B cell (primary cell): ENCODE results near the gene OR2Y1. TPM values are rescaled to one million over a fixed set of nuclear protein-coding genes. Genes with fewer than 3 reads are reported as not detected.

ENCODE experiments used
- ATAC-seq: fragments of 200-7000 bp; cut with Tn5 transposase; one replicate; pipeline ENCODE4 v1.10.0; 2021; ENCODE audit warnings: low read depth, mild to moderate bottlenecking, moderate number of reproducible peaks, moderate library complexity
- CTCF ChIA-PET: fragments of 350-600 bp; sonication (Branson Sonifier 250); formaldehyde crosslinking; loops from one replicate; lab custom pipeline; 2021; ENCODE audit warnings: antibody characterized with exemption, inconsistent platforms; lab: Charles Lee
- POLR2A ChIA-PET: fragments of 350-600 bp; sonication (Branson Sonifier 250); formaldehyde crosslinking; loops from one replicate; lab custom pipeline; 2021; ENCODE audit warnings: antibody characterized with exemption; lab: Charles Lee
- DNase-seq: peaks from one replicate; pipeline ENCODE4 v3.0.0; 2013
- H2AFZ ChIP-seq: 2 replicates; pipeline ENCODE4 v1.6.1; 2012; ENCODE audit warnings: mild to moderate bottlenecking, low read depth, low read length; ENCODE audit not compliant: insufficient read depth, poor library complexity, severe bottlenecking
- H3K27ac ChIP-seq, 2 donors: 1 replicate in 1 of 2; 2 replicates in 1 of 2; pipeline ENCODE4 v1.5.1; 2012 to 2013; ENCODE audit warnings: low read length in 2 of 2, mild to moderate bottlenecking in 2 of 2, moderate library complexity in 1 of 2
- H3K27me3 ChIP-seq, 4 experiments: fragments of 200-600 bp in 1 of 4; sonication (generic) in 1 of 4; replicated peaks in 1 of 4; 1 replicate in 2 of 4; 2 replicates in 2 of 4; pipeline versions ENCODE4 v1.6.1 to v1.7.0; 2013 to 2016; ENCODE audit warnings: low read length in 3 of 4, mild to moderate bottlenecking in 2 of 4, mixed read lengths in 1 of 4, moderate library complexity in 1 of 4; ENCODE audit not compliant: insufficient read depth in 4 of 4, control insufficient read depth in 3 of 4; ENCODE audit errors: control extremely low read depth in 1 of 4
- H3K36me3 ChIP-seq, 2 experiments: replicated peaks in 1 of 2; 1 replicate in 1 of 2; 2 replicates in 1 of 2; pipeline versions ENCODE4 v1.6.1 to v1.7.1; 2013; ENCODE audit warnings: low read length in 1 of 2; ENCODE audit not compliant: insufficient read depth in 2 of 2, control insufficient read depth in 1 of 2; ENCODE audit errors: control extremely low read depth in 1 of 2, extremely low read depth in 1 of 2
- H3K4me1 ChIP-seq, 2 donors: fragments of 200-600 bp in 1 of 2; sonication (generic) in 1 of 2; 1 replicate in 1 of 2; 2 replicates in 1 of 2; pipeline versions ENCODE4 v1.5.1 to v1.6.1; 2013 to 2017; ENCODE audit warnings: low read length in 2 of 2; ENCODE audit not compliant: control insufficient read depth in 2 of 2, insufficient read depth in 2 of 2
- H3K4me2 ChIP-seq: replicated peaks from 2 replicates; pipeline ENCODE3; 2012; ENCODE audit warnings: mild to moderate bottlenecking, low read depth, low read length; ENCODE audit not compliant: poor library complexity, severe bottlenecking
- H3K4me3 ChIP-seq, 5 experiments: fragments of 200-600 bp in 1 of 5; sonication (generic) in 1 of 5; 1 replicate in 3 of 5; 2 replicates in 2 of 5; pipeline versions ENCODE4 v1.5.1 to v1.7.0; 2011 to 2016; ENCODE audit warnings: low read length in 4 of 5, mild to moderate bottlenecking in 4 of 5, low read depth in 2 of 5, control low read depth in 1 of 5, moderate library complexity in 1 of 5; ENCODE audit not compliant: insufficient read depth in 1 of 5; ENCODE audit errors: control extremely low read depth in 1 of 5, extremely low read depth in 1 of 5
- H3K79me2 ChIP-seq: fragments of 200-600 bp; sonication (generic); one replicate; pipeline ENCODE4 v1.6.0; 2016; ENCODE audit warnings: low read length; ENCODE audit not compliant: control insufficient read depth, insufficient read depth
- H3K9ac ChIP-seq: fragments of 200-600 bp; sonication (generic); 2 replicates; pipeline ENCODE4 v1.6.1; 2017; ENCODE audit warnings: mild to moderate bottlenecking, low read length, moderate library complexity
- H3K9me3 ChIP-seq, 3 donors: one replicate each; pipeline versions ENCODE4 v1.6.1 to v1.7.1; 2013; ENCODE audit warnings: low read length in 2 of 3; ENCODE audit not compliant: control insufficient read depth in 2 of 3, insufficient read depth in 1 of 3; ENCODE audit errors: control extremely low read depth in 1 of 3
- H4K20me1 ChIP-seq: 2 replicates; pipeline ENCODE4 v1.6.0; 2012; ENCODE audit warnings: mild to moderate bottlenecking, low read length; ENCODE audit not compliant: insufficient read depth, control insufficient read depth, poor library complexity, severe bottlenecking
- H3K27ac Mint-ChIP-seq: one replicate; pipeline ENCODE4 v1.8.0; 2021; ENCODE audit warnings: mixed read lengths
- H3K27me3 Mint-ChIP-seq: one replicate; pipeline ENCODE4 v1.8.0; 2021; ENCODE audit warnings: mixed read lengths
- H3K4me1 Mint-ChIP-seq: one replicate; pipeline ENCODE4 v1.8.0; 2021; ENCODE audit warnings: mixed read lengths
- H3K4me3 Mint-ChIP-seq: one replicate; pipeline ENCODE4 v1.8.0; 2021; ENCODE audit warnings: mixed read lengths
- H3K9me3 Mint-ChIP-seq: one replicate; pipeline ENCODE4 v1.8.0; 2022; ENCODE audit warnings: mixed read lengths; ENCODE audit not compliant: insufficient read depth
- CTCF ChIP-seq: fragments of 200-600 bp; IDR thresholded peaks from one replicate; pipeline ENCODE4 v1.8.0; 2022; ENCODE audit warnings: antibody characterized with exemption, mild to moderate bottlenecking
- EZH2 ChIP-seq: IDR thresholded peaks from 2 replicates; pipeline ENCODE4 v1.6.1; 2012; ENCODE audit warnings: borderline replicate concordance, low read depth, mild to moderate bottlenecking, moderate library complexity, low read length; ENCODE audit not compliant: insufficient read depth, poor library complexity, severe bottlenecking
- WGBS: methylation state at CpG from one replicate; pipeline ENCODE4 v1.1.5; 2013; ENCODE audit warnings: missing lambda C conversion rate; ENCODE audit not compliant: insufficient coverage; 5-methylcytosine and 5-hydroxymethylcytosine counted together
- intact Hi-C: fragments of 100-400 bp; cut with micrococcal nuclease; formaldehyde crosslinking; loops from one replicate; pipeline ENCODE4 v1.10.0; 2022
- polyA plus RNA-seq: library from polyadenylated mRNA; depleted of rRNA; stranded (reverse); fragments of >200 nt; gene quantifications from 2 replicates; pipeline ENCODE4 v1.2.3, GENCODE V29; 2012
- total RNA-seq, 2 donors: library from RNA; stranded (reverse); fragments of 120-200 nt in 1 of 2; gene quantifications; 1 replicate in 1 of 2; 2 replicates in 1 of 2; pipeline versions ENCODE4 v1.2.3 to v1.2.4, GENCODE V29; 2013 to 2022

OR2Y1 gene
- total and polyA plus RNA-seq, 2 donors (not counting 1 experiment from before 2014, with no cell fraction given): not detected

- H3K36me3 ChIP-seq: peaks cover 5 to 29% of the 10 kb centered on the region in 2 experiments
- no peak overlapping the region for H2AFZ ChIP-seq
- no peak for DNase-seq
- 26% methylated on average over 13 of the region's 21 CpGs for WGBS
- H3K27ac ChIP-seq: peak overlapping the region in 1 of 2 donors; percentile 19
- POLR2A ChIA-PET: interaction anchor here (1.0 kb wide), 1 partner anchor 24 kb away, joined by 3 read pairs; no protein-coding TSS in a partner anchor
- H3K79me2 ChIP-seq: peaks cover 26% of the 10 kb centered on the region
- no peak overlapping the region for H3K4me3 ChIP-seq
- Mint-ChIP-seq H3K27ac (peak overlapping the region; percentile 76), H3K9me3 (no peaks in the 10 kb centered on the region), H3K4me1 (peaks cover 18% of the 10 kb centered on the region), H3K4me3 (no peak overlapping the region), H3K27me3 (no peaks in the 10 kb centered on the region)
- H3K4me1 ChIP-seq: no peaks in the 10 kb centered on the region
- intact Hi-C loops: loop anchor here (10.0 kb wide), 1 partner anchor 268 kb away; no protein-coding TSS in a partner anchor
- no peak for ATAC-seq
- peaks cover 81% of the 10 kb centered on the region for H4K20me1 ChIP-seq
- no peak for TF ChIP-seq EZH2
- TF ChIP-seq CTCF: no peak
- no peak overlapping the region for H3K4me2 ChIP-seq
- no peaks in the 10 kb centered on the region for H3K27me3 ChIP-seq
- CTCF ChIA-PET: interaction anchor here (0.8 to 3.3 kb wide), 8 partner anchors 8 to 381 kb away, joined by 3 to 22 read pairs (median 4); partner anchors contain the start of gene ZFP62
- no peak overlapping the region for H3K9ac ChIP-seq
- no peaks in the 10 kb centered on the region for H3K9me3 ChIP-seq
Measured at GRCh38 chr5:180786531-180787398, 46.9 kb upstream of the OR2Y1 start.

- POLR2A ChIA-PET: no interaction called here
Measured at GRCh38 chr5:180785794-180786221, 46.0 kb upstream of the OR2Y1 start.

More at GRCh38 chr5:180785794-180786221, 46.0 kb upstream of the OR2Y1 start:
- Histone ChIP-seq H2AFZ (no peak overlapping the region), H3K4me1 (no peaks in the 10 kb centered on the region), H3K27me3 (no peaks in the 10 kb centered on the region), H3K4me3 (no peak overlapping the region), H3K27ac (no peak overlapping the region), H4K20me1 (peaks cover 71% of the 10 kb centered on the region), H3K9me3 (no peaks in the 10 kb centered on the region), H3K79me2 (peaks cover 17% of the 10 kb centered on the region), H3K4me2 (no peak overlapping the region), H3K36me3 (peaks cover 3 to 20% of the 10 kb centered on the region in 2 experiments), H3K9ac (no peak overlapping the region)
- CTCF ChIA-PET: interaction anchor here (0.9 to 3.3 kb wide), 7 partner anchors 9 to 382 kb away, joined by 3 to 22 read pairs (median 3); no protein-coding TSS in a partner anchor
- no peaks in the 10 kb centered on the region for H3K9me3 Mint-ChIP-seq
- TF ChIP-seq CTCF: no peak
- ATAC-seq (no peak), DNase-seq (no peak)
- intact Hi-C loops: loop anchor here (2.0 to 10.0 kb wide), 4 partner anchors 17 to 269 kb away; partner anchors contain the start of gene MGAT1
- H3K4me3 Mint-ChIP-seq: no peak overlapping the region
- peaks cover 16% of the 10 kb centered on the region for H3K4me1 Mint-ChIP-seq
- H3K27me3 Mint-ChIP-seq: no peaks in the 10 kb centered on the region
- peak overlapping the region; percentile 76 for H3K27ac Mint-ChIP-seq
- WGBS: 38% methylated on average over 4 of the region's 5 CpGs
